GM12878 (cell line): ENCODE results near the gene LITAF.

ENCODE experiments used
- CHD2 ChIP-seq: IDR thresholded peaks from 2 replicates; pipeline ENCODE4 v1.6.1; 2011; ENCODE audit warnings: low read depth, low read length, improper control_type of control experiment, borderline replicate concordance
- CTCF ChIP-seq, 3 experiments: IDR thresholded peaks in 2 of 3; conservative IDR thresholded peaks in 1 of 3; 2 replicates each; pipeline ENCODE4 v1.5.1; 2011; ENCODE audit warnings: low read depth in 3 of 3, low read length in 3 of 3, mild to moderate bottlenecking in 3 of 3, control low read depth in 2 of 3, moderate library complexity in 2 of 3, inconsistent platforms in 1 of 3, mixed read lengths in 1 of 3; ENCODE audit not compliant: control insufficient read depth in 2 of 3, insufficient read depth in 1 of 3; ENCODE audit errors: extremely low read depth in 1 of 3
- CUX1 ChIP-seq: IDR thresholded peaks from 2 replicates; pipeline ENCODE4 v1.6.1; 2012; ENCODE audit warnings: improper control_type of control experiment, low read depth, low read length; ENCODE audit not compliant: insufficient replicate concordance
- E2F8 ChIP-seq: fragments of 450-650 bp; IDR thresholded peaks from 2 replicates; pipeline ENCODE4 v1.6.1; 2018; ENCODE audit warnings: mild to moderate bottlenecking, low read depth, moderate library complexity; ENCODE audit not compliant: partially characterized antibody
- EZH2 ChIP-seq: IDR thresholded peaks from 2 replicates; pipeline ENCODE4 v1.6.1; 2012; ENCODE audit warnings: low read depth, mild to moderate bottlenecking, control low read depth, inconsistent platforms, low read length, borderline replicate concordance; ENCODE audit not compliant: control insufficient read depth
- FOXM1 ChIP-seq: IDR thresholded peaks from 2 replicates; pipeline ENCODE4 v1.6.1; 2012; ENCODE audit warnings: low read depth, mild to moderate bottlenecking, inconsistent platforms, low read length, moderate library complexity
- POLR2AphosphoS5 ChIP-seq: IDR thresholded peaks from 2 replicates; pipeline ENCODE4 v1.6.1; 2011; ENCODE audit warnings: mild to moderate bottlenecking, low read length, inconsistent platforms
- WRNIP1 ChIP-seq: IDR thresholded peaks from 2 replicates; pipeline ENCODE4 v1.6.1; 2011; ENCODE audit warnings: low read depth, low read length, improper control_type of control experiment, borderline replicate concordance
- YY1 ChIP-seq: IDR thresholded peaks from 2 replicates; pipeline ENCODE4 v1.6.1; 2011; ENCODE audit warnings: low read depth, mild to moderate bottlenecking, low read length
- TF ChIP-seq, protein P1 (sequence below): fragments of 450-650 bp; IDR thresholded peaks from 2 replicates; pipeline ENCODE4 v1.6.1; 2017; ENCODE audit warnings: antibody characterized with exemption, mild to moderate bottlenecking, moderate library complexity

DNA sequence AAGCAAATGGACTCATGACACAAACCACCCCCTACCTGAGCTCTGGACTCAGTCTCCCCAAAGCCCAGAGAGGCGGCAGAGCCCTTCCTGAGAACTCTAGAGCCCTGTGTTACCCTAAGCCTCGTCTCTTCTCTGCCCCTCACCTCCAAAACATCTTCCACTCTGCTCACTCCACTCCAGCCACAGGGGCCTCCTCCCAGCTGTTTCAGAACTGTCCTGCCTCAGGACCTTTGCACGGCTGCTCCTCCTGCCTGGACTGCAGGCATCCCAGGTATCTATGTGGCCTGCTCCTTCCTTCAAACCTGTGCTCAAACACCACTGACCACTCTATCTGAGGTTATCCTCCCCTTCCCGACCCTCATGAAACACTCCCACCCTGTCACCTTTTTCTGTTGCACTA lies 12.9 kb upstream of the LITAF start:
- no peak for TF ChIP-seq CHD2
- no peak for TF ChIP-seq CTCF (IDR thresholded peaks at IDR 0.05 in 2 of 3, conservative IDR thresholded peaks at IDR 0.05 in 1 of 3; ENCODE audit: control insufficient read depth in 2 of 3, extremely low read depth in 1 of 3, insufficient read depth in 1 of 3, low read depth in 3 of 3, low read length in 3 of 3)
- no peak for TF ChIP-seq WRNIP1
- TF ChIP-seq POLR2AphosphoS5: no peak
- no peak for TF ChIP-seq YY1
- TF ChIP-seq EZH2: no peak
- TF ChIP-seq, protein P1, sequence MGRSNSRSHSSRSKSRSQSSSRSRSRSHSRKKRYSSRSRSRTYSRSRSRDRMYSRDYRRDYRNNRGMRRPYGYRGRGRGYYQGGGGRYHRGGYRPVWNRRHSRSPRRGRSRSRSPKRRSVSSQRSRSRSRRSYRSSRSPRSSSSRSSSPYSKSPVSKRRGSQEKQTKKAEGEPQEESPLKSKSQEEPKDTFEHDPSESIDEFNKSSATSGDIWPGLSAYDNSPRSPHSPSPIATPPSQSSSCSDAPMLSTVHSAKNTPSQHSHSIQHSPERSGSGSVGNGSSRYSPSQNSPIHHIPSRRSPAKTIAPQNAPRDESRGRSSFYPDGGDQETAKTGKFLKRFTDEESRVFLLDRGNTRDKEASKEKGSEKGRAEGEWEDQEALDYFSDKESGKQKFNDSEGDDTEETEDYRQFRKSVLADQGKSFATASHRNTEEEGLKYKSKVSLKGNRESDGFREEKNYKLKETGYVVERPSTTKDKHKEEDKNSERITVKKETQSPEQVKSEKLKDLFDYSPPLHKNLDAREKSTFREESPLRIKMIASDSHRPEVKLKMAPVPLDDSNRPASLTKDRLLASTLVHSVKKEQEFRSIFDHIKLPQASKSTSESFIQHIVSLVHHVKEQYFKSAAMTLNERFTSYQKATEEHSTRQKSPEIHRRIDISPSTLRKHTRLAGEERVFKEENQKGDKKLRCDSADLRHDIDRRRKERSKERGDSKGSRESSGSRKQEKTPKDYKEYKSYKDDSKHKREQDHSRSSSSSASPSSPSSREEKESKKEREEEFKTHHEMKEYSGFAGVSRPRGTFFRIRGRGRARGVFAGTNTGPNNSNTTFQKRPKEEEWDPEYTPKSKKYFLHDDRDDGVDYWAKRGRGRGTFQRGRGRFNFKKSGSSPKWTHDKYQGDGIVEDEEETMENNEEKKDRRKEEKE: no peak
- no peak for TF ChIP-seq E2F8
- TF ChIP-seq FOXM1: no peak
- TF ChIP-seq CUX1: no peak
